Measurements from ENCODE around the gene PPIE. TPM values are rescaled to one million over a fixed set of nuclear protein-coding genes. Genes with fewer than 3 reads are reported as not detected.
"Not testable (repeated sequence)": the region's sequence is repeated elsewhere in the genome, so short reads cannot be mapped to it uniquely, and the experiment has no call there.

Gene PPIE
- total RNA-seq, 1 experiment from 2014 or later: 80.4 TPM

DNA sequence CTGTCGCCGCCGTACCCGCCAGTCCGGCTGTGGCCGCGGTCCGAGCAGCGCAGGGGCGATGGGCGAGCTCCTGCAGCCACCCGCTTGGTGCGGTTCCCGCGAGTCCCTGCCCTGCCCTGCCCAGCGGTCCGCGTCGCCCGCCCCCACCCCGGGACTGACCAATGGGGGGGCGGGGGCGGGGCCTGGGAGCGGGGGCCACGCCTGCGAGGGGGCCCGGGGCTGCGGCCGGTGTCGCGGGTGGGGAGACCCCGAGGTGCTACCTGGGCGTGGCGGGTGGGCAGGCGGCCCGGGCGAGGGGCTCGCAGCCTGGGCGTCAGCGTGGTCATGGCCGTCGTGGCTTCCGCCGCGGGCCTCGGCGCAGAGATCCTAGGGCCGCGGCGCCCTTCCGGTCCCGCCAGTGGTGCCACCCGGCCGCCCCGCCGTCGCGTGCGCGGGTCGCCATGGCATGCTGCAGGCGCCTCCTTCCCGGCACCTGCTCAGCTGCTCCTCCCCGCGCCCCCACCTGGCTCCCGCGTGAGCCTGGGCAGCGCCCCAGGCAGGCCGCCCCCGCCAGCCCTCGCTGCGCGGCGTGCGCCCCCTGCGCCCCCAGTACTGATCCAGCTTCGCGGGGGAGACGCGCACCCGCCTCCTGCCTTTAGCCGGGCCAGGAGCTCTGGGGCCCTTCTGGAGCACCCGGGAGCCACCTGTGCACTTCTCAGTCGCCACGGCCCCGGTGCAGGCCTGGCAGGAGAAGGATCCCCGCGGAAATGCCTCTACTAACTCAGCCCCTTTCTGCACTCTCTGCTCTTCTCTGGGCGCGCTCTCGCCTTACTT lies 50.3 kb downstream of the PPIE start, which contains the start of gene BMP8B:
Gene BMP8B (minus strand): TSS at position 108 of the 813 bp plus-strand sequence. CDS start 380 bp downstream, outside the sequence.
- no peak for DNase-seq (ENCODE audit: low spot score)

DNA sequence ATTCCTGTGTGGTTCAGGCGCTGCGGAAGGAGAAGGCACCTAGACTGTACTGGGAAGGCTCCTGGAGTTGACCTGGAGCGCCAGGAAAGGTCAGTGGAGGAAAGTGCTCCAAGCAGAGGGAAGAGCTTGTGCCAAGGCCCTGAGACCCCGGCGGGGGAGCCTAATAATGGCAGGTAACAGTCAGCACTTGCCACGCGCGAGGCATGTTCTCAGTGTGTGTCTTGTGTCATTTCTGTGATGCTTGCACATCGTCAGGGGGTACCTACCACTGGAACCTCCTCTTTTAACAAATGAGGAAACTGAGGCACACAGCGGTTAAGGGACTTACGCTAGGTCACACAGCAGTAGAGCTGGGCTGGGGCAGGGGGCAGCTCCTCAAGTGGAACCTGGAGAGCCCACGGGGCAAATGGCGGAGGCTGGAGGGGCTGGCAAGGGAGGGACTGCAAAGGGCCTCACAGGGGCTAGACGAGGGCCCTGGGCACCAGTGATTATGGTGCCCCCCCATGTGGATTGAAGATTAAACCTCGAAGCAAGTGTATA lies 51.0 kb downstream of the PPIE start:
- in situ Hi-C loops (cut with HindIII; ENCODE audit: low sequenced_read_pairs): no loop called here
- DNase-seq (ENCODE audit: low spot score): no peak

More for the DNA sequence above, 50.3 kb downstream of the PPIE start, which contains the start of gene BMP8B:
- in situ Hi-C loops (cut with HindIII; ENCODE audit: low sequenced_read_pairs): no loop called here

DNA sequence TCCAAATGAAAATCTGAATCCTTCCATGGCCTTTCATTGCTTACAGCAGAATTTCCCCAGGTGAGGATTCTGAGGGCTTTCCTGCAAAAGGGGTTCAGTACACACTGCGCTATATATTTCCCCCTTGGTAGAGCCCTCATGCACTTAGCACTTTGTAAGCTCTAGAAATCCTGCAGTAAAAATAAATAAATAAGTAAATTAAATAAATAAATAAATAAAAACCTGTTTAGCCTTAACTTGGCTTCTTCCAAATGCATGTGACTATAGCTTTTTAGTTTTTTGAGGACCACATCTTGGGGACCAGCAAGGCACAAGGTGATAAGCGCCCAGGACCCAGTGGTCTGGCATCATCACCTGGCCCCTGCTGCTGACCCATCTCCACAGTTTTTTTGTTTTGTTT lies 53.2 kb downstream of the PPIE start:
- in situ Hi-C loops (cut with HindIII; ENCODE audit: low sequenced_read_pairs): no loop called here
- no peak for DNase-seq (ENCODE audit: low spot score)

DNA sequence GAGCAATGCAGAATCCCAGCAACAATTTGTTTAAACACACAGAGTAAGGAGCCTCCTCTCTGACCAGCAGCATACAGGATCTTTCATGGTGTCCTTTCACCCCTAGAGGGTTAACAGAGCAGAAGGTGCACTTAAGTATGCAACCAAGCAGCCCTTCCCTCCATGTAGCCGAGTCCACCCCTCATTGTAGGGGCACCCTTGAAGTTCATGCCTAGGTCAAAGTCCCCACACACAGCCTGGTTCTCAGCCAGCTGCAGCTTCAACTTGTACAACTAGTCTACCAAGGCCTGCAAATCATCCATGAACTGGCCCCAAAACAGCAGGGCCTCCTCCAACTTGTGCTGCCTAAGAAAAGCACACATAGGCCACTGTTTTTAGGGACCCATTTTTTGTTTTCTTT lies 57.0 kb downstream of the PPIE start:
- no peak for DNase-seq (ENCODE audit: low spot score)
- in situ Hi-C loops (cut with HindIII; ENCODE audit: low sequenced_read_pairs): no loop called here

DNA sequence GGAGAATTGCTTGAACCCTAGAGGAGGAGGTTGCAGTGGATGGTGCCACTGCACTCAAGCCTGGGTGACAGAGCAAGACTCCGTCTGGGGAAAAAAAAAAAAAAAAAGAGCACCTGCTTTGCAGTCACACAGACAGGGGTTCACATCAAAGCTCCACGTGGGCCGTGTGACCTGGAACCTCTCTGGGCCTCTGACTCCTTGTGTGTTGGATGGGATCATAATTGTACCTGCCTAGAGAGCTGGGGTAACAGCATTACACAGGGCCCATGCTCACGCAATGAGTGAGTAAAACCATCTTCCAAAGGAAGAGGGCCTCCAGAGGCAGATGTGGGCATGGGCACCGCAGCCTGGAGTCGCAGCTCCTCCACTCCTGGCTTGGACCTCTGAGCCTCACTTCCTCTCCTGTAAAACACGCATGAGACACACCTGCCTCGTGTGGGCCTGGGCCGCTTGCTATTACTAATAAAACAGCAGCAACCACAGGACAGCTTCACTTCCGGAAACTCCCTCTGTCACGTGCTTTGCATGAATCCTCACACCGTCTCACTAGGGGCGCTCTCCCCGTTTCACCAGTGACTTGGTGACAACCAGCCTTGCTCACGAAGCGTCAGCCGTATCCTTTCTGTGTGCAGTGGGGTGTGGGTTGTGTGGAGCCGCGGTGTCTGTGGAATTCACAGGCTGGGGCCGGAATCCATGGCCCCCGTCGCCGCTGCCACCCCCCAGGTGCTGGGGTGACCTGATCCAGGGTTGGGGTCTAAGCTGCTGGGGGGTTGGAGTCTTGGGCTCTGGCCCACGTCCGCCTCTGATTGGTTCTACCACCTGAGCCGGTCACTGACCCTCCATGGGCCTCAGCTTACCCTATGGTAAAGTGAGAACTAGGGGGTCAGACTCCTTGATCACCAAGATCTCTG lies 60.4 kb downstream of the PPIE start:
- in situ Hi-C loops (cut with HindIII; ENCODE audit: low sequenced_read_pairs): not testable (repeated sequence)
- DNase-seq (ENCODE audit: low spot score): peak; percentile 13

DNA sequence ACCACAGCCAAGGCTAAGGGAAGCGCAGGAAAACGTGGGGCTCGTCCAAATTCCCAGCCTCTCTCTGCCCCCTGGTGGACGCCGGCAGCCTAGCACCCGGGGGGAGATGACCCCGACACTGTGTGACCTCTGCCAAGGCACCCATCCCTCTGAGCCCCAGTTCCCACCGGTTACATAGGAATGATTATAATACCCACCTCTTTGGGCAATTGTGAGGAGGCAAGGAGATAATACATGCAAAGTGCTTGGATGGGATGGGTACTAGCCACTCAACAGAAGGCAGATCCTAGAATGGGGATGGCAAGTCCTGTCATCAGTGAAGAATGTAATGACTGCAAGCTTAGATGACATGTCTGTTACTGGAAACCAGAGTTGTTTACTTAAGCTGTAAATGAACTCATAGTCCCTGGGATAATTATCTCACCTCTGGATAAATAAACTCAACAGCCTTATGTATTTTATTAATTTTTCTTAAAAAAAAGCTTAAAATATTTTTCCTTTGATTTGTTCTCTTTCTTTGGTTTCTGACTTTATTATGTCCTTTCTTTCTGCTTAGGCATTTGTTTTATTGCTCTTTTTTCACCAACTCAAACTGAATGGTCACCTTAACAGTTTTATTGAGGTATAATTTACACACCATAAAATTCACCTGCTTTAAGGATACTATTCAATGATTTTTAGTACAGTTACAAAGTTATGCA lies 61.2 kb downstream of the PPIE start:
- in situ Hi-C loops (cut with HindIII; ENCODE audit: low sequenced_read_pairs): no loop called here

DNA sequence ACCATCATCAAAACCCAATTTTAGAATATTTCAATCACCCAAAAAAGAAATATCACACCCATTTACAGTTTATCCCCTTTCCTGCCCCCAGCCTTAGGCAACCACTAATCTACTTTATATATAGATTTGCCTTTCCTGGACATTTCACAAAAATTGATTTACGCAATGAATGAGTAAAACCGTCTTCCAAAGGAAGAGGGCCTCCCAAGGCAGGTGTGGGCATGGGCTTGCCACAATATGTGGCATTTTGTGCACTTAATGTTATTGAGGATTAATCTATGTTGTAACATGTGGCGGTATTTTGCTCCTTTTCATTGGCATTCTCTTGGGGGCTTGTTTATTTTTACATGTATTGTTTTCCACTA lies 61.8 kb downstream of the PPIE start:
- in situ Hi-C loops (cut with HindIII; ENCODE audit: low sequenced_read_pairs): no loop called here

More for the DNA sequence above, 61.2 kb downstream of the PPIE start:
- peak; percentile 22 for DNase-seq (ENCODE audit: low spot score)

DNA sequence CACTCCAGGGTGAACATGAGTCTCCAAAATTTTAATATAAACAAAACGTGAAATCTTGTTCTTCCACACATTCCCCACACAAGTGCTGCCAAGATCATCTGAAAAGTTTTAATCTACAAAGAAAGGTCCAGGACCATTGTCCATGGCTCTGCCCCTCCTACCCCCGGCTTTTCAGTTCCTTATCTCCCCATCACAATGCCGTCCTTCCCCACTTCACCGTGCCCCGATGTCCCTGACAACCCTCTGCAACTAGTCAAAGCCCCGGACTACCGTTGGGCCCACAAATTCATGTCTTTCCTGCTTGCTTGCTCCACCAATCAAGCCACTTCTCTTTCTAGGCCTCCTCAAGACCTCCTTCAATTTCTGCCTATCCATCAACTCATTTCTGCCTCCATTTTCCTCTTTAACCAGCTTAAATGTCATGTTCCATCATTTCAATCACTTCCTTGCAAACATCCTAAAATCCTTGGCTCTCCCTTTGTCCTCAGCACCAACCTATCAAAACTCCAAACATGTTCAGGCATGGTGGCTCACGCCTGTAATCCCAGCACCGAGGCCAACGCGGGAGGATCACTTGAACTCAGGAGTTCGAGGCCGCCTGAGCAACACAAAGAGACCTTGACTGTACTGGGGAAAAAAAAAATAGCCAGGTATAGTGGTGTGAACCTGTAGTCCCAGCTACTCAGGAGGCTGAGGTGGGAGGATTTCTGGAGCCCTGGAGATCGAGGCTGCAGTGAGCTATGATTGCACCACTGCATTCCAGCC lies 64.0 kb downstream of the PPIE start:
- DNase-seq (ENCODE audit: low spot score): no peak
- in situ Hi-C loops (cut with HindIII; ENCODE audit: low sequenced_read_pairs): no loop called here

More for the DNA sequence above, 61.8 kb downstream of the PPIE start:
- DNase-seq (ENCODE audit: low spot score): no peak

DNA sequence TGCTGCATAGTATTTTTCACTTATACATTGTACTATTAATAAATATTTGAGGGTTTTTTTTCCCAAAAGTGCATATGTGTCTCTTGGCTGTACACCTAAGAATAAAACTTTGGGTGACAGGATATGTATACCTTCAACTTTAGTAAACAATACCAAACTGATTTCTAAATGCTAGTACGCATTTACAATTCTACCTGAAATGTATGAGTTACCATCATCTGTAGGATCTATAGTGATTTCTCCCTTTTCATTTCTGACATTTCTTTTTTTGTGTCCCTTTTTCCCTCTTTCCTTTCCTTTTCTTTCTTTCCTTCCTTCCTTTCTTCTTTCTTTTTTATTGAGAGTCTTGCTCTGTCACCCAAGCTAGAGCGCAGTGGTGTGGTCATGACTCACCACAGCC lies 66.7 kb downstream of the PPIE start:
- DNase-seq (ENCODE audit: low spot score): no peak
- in situ Hi-C loops (cut with HindIII; ENCODE audit: low sequenced_read_pairs): no loop called here

DNA sequence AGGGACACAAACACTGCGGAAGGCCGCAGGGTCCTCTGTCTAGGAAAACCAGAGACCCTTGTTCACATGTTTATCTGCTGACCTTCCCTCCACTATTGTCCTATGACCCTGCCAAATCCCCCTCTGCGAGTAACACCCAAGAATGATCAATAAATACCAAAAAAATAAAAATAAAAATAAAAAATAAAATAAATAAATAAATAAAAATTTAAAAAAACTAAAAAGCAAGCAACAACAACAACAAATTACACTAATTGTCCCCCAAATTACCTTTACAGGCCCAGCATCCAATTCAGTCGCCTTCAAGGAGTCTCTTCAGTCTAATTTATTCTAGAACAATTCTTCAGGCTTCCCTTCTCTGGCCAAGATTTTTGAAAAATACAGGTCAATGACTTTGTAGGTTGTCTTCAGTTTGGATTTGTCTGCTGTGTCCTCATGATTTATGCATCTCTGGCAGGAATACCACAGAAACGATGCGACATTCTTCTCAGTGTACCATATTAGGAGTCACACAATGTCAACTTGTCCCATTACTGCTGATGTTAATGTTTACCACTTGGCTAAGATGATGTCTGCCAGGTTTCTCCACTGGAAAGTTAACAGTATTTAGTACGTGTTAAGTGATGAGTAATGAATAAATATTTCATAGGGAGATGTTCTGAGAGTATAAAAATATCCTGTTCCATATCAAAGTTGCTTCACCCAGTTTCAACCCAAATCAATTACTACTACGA lies 70.3 kb downstream of the PPIE start:
- in situ Hi-C loops (cut with HindIII; ENCODE audit: low sequenced_read_pairs): no loop called here
- DNase-seq (ENCODE audit: low spot score): no peak

DNA sequence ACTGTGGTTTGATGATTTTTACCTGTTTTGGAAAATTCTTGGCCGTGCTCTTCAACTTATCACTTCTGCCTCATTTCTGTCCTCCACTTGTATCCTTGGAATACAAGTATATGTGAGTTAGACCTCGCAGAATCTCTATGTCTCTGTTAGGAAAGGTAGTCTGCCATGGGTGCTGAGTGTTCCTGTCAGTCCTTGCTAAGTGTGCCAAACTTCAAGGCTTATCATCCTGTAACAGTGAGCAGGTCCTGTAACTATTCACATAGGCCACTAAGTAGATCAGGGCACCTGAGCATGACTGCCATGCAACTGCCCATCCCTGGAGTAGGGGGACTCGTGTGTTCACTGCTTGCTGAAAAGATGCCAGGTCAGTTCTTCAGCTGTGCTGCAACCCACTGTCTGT lies 74.2 kb downstream of the PPIE start:
- DNase-seq (ENCODE audit: low spot score): no peak
- in situ Hi-C loops (cut with HindIII; ENCODE audit: low sequenced_read_pairs): no loop called here

Other genes with a start within 250 kb of the PPIE start
- not detected in 2 replicates for gene BMP8A, start 247.2 kb upstream of the PPIE start, total RNA-seq (2014; rRNA removed; shearing (Covaris generic))
- 91.4 and 171 TPM in 2 replicates for gene PABPC4, start 162.1 kb upstream of the PPIE start, total RNA-seq (2014; rRNA removed; shearing (Covaris generic))
- gene HEYL, start 99.2 kb upstream of the PPIE start, total RNA-seq (2014; rRNA removed; shearing (Covaris generic)): 0.07 and 1.2 TPM in 2 replicates
- gene NT5C1A, start 66.8 kb upstream of the PPIE start, total RNA-seq (2014; rRNA removed; shearing (Covaris generic)): not detected in 2 replicates
- gene HPCAL4, start 47.4 kb upstream of the PPIE start, total RNA-seq (2014; rRNA removed; shearing (Covaris generic)): 0.62 and 1.9 TPM in 2 replicates
- not detected in 2 replicates for gene OXCT2, start 32.5 kb downstream of the PPIE start, total RNA-seq (2014; rRNA removed; shearing (Covaris generic))
- gene BMP8B, start 50.0 kb downstream of the PPIE start, total RNA-seq (2014; rRNA removed; shearing (Covaris generic)): 1.4 and 1.8 TPM in 2 replicates
- 71.8 and 83.3 TPM in 2 replicates for gene TRIT1, start 144.6 kb downstream of the PPIE start, total RNA-seq (2014; rRNA removed; shearing (Covaris generic))
- gene MYCL, start 163.0 kb downstream of the PPIE start, total RNA-seq (2014; rRNA removed; shearing (Covaris generic)): 8.2 and 11.3 TPM in 2 replicates
- 4.3 and 7.9 TPM in 2 replicates for gene MFSD2A, start 216.3 kb downstream of the PPIE start, total RNA-seq (2014; rRNA removed; shearing (Covaris generic))

All from G401 (cell line).